MM.1S (cell line): Measurements from ENCODE around the gene POLN.

Source experiments
- DNase-seq: peaks from one replicate; pipeline ENCODE4 v3.0.0-alpha.2; 2015
- H2AFZ ChIP-seq: fragments of 300-600 bp; sonication (generic); 2 replicates; pipeline ENCODE4 v1.6.0; 2016; ENCODE audit warnings: antibody characterized with exemption, low read length
- H3F3A ChIP-seq: fragments of 300-600 bp; sonication (generic); 2 replicates; pipeline ENCODE4 v1.6.1; 2016; ENCODE audit warnings: mild to moderate bottlenecking, antibody characterized with exemption, low read length, moderate library complexity, mixed read lengths; ENCODE audit not compliant: insufficient read depth
- H3K27ac ChIP-seq: fragments of 300-600 bp; sonication (generic); 2 replicates; pipeline ENCODE4 v1.5.1; 2016; ENCODE audit warnings: mild to moderate bottlenecking, low read length
- H3K27me3 ChIP-seq: fragments of 300-600 bp; sonication (generic); replicated peaks from 2 replicates; pipeline ENCODE4 v1.6.0; 2016; ENCODE audit warnings: low read length; ENCODE audit not compliant: insufficient read depth
- H3K36me3 ChIP-seq: fragments of 300-600 bp; sonication (generic); replicated peaks from 2 replicates; pipeline ENCODE4 v1.6.1; 2016; ENCODE audit warnings: mild to moderate bottlenecking, low read length, mixed read lengths; ENCODE audit not compliant: insufficient read depth
- H3K4me1 ChIP-seq: fragments of 300-600 bp; sonication (generic); 2 replicates; pipeline ENCODE4 v1.6.1; 2016; ENCODE audit warnings: low read length, mixed read lengths
- H3K4me2 ChIP-seq: fragments of 300-600 bp; sonication (generic); 2 replicates; pipeline ENCODE4 v1.6.0; 2016; ENCODE audit warnings: low read depth, low read length
- H3K4me3 ChIP-seq: fragments of 300-600 bp; sonication (generic); 2 replicates; pipeline ENCODE4 v1.5.1; 2016; ENCODE audit warnings: low read length, mixed read lengths
- H3K79me2 ChIP-seq: fragments of 300-600 bp; sonication (generic); 2 replicates; pipeline ENCODE4 v1.6.1; 2016; ENCODE audit warnings: mixed run types, low read length, mixed read lengths
- H3K9ac ChIP-seq: fragments of 300-600 bp; sonication (generic); 2 replicates; pipeline ENCODE4 v1.6.1; 2016; ENCODE audit warnings: low read length, mixed read lengths
- H3K9me2 ChIP-seq: fragments of 300-600 bp; sonication (generic); replicated peaks from 2 replicates; pipeline ENCODE4 v1.6.1; 2016; ENCODE audit warnings: mild to moderate bottlenecking, low read length, mixed read lengths; ENCODE audit not compliant: insufficient read depth
- H3K9me3 ChIP-seq: fragments of 300-600 bp; sonication (generic); replicated peaks from 2 replicates; pipeline ENCODE4 v1.6.1; 2016; ENCODE audit warnings: mild to moderate bottlenecking, low read length, mixed read lengths; ENCODE audit not compliant: insufficient read depth
- H4K20me1 ChIP-seq: fragments of 300-600 bp; sonication (generic); 2 replicates; pipeline ENCODE4 v1.6.1; 2016; ENCODE audit warnings: mild to moderate bottlenecking, low read length, moderate library complexity, mixed read lengths; ENCODE audit not compliant: insufficient read depth
- EZH2 ChIP-seq: fragments of 300-600 bp; sonication (generic); optimal IDR thresholded peaks from 2 replicates; pipeline ENCODE3; 2017; ENCODE audit warnings: low read depth, mild to moderate bottlenecking, antibody characterized with exemption, low read length, mixed read lengths
- EZH2phosphoT487 ChIP-seq: fragments of 300-600 bp; sonication (generic); IDR thresholded peaks from 2 replicates; pipeline ENCODE4 v1.6.1; 2018; ENCODE audit warnings: antibody characterized with exemption, low read length
- TF ChIP-seq, protein P1 (sequence below): fragments of 300-600 bp; sonication (generic); IDR thresholded peaks from 2 replicates; pipeline ENCODE4 v1.5.1; 2016; ENCODE audit warnings: antibody characterized with exemption, low read length, mixed read lengths

POLN gene

GRCh38 chr4:2051086-2051485, 190.8 kb downstream of the POLN start:
- no peaks in the 10 kb centered on the region for H3K79me2 ChIP-seq
- no peaks in the 10 kb centered on the region for H3F3A ChIP-seq
- H3K4me3 ChIP-seq, result no peak overlapping the region
- H3K27ac ChIP-seq, result no peak overlapping the region
- no peak overlapping the region for H2AFZ ChIP-seq
- H3K27me3 ChIP-seq, result peaks cover 60% of the 10 kb centered on the region
- H3K4me1 ChIP-seq, result no peaks in the 10 kb centered on the region
- no peak overlapping the region for H3K9ac ChIP-seq
- no peak for DNase-seq
- no peaks in the 10 kb centered on the region for H4K20me1 ChIP-seq
- TF ChIP-seq EZH2, result no peak
- H3K36me3 ChIP-seq, result no peaks in the 10 kb centered on the region
- H3K4me2 ChIP-seq, result no peak overlapping the region
- H3K9me2 ChIP-seq, result no peaks in the 10 kb centered on the region
- no peaks in the 10 kb centered on the region for H3K9me3 ChIP-seq

GRCh38 chr4:2049811-2050210, 192.1 kb downstream of the POLN start:
- H3K9me2 ChIP-seq, result no peaks in the 10 kb centered on the region

GRCh38 chr4:2049381-2049780, 192.5 kb downstream of the POLN start:
- H2AFZ ChIP-seq, result no peak overlapping the region
- H3K4me3 ChIP-seq, result no peak overlapping the region
- no peak overlapping the region for H3K9ac ChIP-seq
- no peak overlapping the region for H3K4me2 ChIP-seq
- no peak for DNase-seq
- TF ChIP-seq, protein P1, sequence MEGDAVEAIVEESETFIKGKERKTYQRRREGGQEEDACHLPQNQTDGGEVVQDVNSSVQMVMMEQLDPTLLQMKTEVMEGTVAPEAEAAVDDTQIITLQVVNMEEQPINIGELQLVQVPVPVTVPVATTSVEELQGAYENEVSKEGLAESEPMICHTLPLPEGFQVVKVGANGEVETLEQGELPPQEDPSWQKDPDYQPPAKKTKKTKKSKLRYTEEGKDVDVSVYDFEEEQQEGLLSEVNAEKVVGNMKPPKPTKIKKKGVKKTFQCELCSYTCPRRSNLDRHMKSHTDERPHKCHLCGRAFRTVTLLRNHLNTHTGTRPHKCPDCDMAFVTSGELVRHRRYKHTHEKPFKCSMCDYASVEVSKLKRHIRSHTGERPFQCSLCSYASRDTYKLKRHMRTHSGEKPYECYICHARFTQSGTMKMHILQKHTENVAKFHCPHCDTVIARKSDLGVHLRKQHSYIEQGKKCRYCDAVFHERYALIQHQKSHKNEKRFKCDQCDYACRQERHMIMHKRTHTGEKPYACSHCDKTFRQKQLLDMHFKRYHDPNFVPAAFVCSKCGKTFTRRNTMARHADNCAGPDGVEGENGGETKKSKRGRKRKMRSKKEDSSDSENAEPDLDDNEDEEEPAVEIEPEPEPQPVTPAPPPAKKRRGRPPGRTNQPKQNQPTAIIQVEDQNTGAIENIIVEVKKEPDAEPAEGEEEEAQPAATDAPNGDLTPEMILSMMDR, result no peak
- TF ChIP-seq EZH2, result no peak
- TF ChIP-seq EZH2phosphoT487, result no peak
- H3K36me3 ChIP-seq, result no peaks in the 10 kb centered on the region
- H4K20me1 ChIP-seq, result no peaks in the 10 kb centered on the region
- H3K27ac ChIP-seq, result no peak overlapping the region
- H3K9me3 ChIP-seq, result no peaks in the 10 kb centered on the region
- H3K79me2 ChIP-seq, result no peaks in the 10 kb centered on the region
- H3K27me3 ChIP-seq, result peaks cover 65% of the 10 kb centered on the region
- H3K9me2 ChIP-seq, result no peaks in the 10 kb centered on the region
- H3F3A ChIP-seq, result no peaks in the 10 kb centered on the region
- H3K4me1 ChIP-seq, result no peaks in the 10 kb centered on the region

More at GRCh38 chr4:2049811-2050210, 192.1 kb downstream of the POLN start:
- Histone ChIP-seq H3K27ac (no peak overlapping the region), H3K79me2 (no peaks in the 10 kb centered on the region), H3K9ac (no peak overlapping the region), H2AFZ (no peak overlapping the region), H3K9me3 (no peaks in the 10 kb centered on the region), H3K27me3 (peaks cover 65% of the 10 kb centered on the region), H3K36me3 (no peaks in the 10 kb centered on the region), H3K4me1 (no peaks in the 10 kb centered on the region), H3K4me2 (no peak overlapping the region), H4K20me1 (no peaks in the 10 kb centered on the region), H3F3A (no peaks in the 10 kb centered on the region), H3K4me3 (no peak overlapping the region)
- no peak for DNase-seq
- TF ChIP-seq EZH2 (no peak), EZH2phosphoT487 (no peak)
- TF ChIP-seq, protein P1, result no peak

- H3K9ac ChIP-seq, result no peak overlapping the region
- no peak for DNase-seq
- no peak overlapping the region for H3K27ac ChIP-seq
Measured at GRCh38 chr4:2048831-2049230, 193.1 kb downstream of the POLN start.

More at GRCh38 chr4:2048831-2049230, 193.1 kb downstream of the POLN start:
- Histone ChIP-seq H3K9me3 (no peaks in the 10 kb centered on the region), H3K36me3 (no peaks in the 10 kb centered on the region), H2AFZ (no peak overlapping the region), H3K4me3 (no peak overlapping the region), H3K27me3 (peaks cover 65% of the 10 kb centered on the region), H3K9me2 (no peaks in the 10 kb centered on the region), H3K79me2 (no peaks in the 10 kb centered on the region), H3K4me1 (no peaks in the 10 kb centered on the region), H3F3A (no peaks in the 10 kb centered on the region), H4K20me1 (no peaks in the 10 kb centered on the region), H3K4me2 (no peak overlapping the region)
- TF ChIP-seq EZH2 (no peak), EZH2phosphoT487 (no peak)
- TF ChIP-seq, protein P1, result no peak
